ENCODE results near the gene DHDH. TPM values are rescaled to one million over a fixed set of nuclear protein-coding genes. Genes with fewer than 3 reads are reported as not detected.
"Not testable (repeated sequence)": the region's sequence is repeated elsewhere in the genome, so short reads cannot be mapped to it uniquely, and the experiment has no call there.

DHDH gene
- total and polyA plus RNA-seq, 3 experiments from 2014 or later: 0.31 to 0.53 (median 0.42) TPM

DNA sequence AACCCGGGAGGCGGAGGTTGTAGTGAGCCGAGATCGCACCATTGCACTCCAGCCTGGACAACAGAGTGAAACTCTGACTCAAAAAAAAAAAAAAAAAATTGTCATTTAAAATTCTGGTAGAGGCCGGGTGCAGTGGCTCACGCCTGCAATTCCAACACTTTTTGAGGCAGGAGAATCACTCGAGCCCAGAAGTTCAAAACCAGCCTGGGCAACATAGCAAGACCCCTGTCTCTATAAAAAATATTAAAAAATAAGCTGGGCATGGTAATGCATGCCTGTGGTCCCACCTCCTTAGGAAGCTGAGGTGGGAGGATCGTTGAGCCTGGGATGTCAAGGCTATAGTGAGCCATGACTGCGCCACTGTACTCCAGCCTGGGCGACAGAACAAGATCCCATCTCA lies 27.2 kb upstream of the DHDH start:
- H3K9me3 Mint-ChIP-seq: no peaks in the 10 kb centered on the region
- no peak overlapping the region for H3K4me3 Mint-ChIP-seq
- H3K36me3 ChIP-seq (ENCODE audit: insufficient read depth, low read length): peaks cover 25% of the 10 kb centered on the region
- CTCF ChIA-PET: no interaction called here
- peaks cover 11% of the 10 kb centered on the region for H3K4me1 ChIP-seq (ENCODE audit: insufficient read depth, low read length)
- H3K4me3 ChIP-seq (ENCODE audit: low read length): no peak overlapping the region
- H3K27ac Mint-ChIP-seq: no peak overlapping the region
- peaks cover 8 to 16% (median 10%) of the 10 kb centered on the region in 3 donors for H3K4me1 Mint-ChIP-seq
- no peak overlapping the region for H3K27ac ChIP-seq (ENCODE audit: low read depth, low read length)
- H3K27me3 Mint-ChIP-seq: no peaks in the 10 kb centered on the region
- H3K36me3 Mint-ChIP-seq: peaks cover 0 to 64% (median 14%) of the 10 kb centered on the region in 3 donors
- DNase-seq: no peak
- POLR2A ChIA-PET: no interaction called here
- H3K27me3 ChIP-seq (ENCODE audit: insufficient read depth, low read length, poor library complexity, severe bottlenecking): no peaks in the 10 kb centered on the region
- no peaks in the 10 kb centered on the region for H3K9me3 ChIP-seq (ENCODE audit: low read length)

DNA sequence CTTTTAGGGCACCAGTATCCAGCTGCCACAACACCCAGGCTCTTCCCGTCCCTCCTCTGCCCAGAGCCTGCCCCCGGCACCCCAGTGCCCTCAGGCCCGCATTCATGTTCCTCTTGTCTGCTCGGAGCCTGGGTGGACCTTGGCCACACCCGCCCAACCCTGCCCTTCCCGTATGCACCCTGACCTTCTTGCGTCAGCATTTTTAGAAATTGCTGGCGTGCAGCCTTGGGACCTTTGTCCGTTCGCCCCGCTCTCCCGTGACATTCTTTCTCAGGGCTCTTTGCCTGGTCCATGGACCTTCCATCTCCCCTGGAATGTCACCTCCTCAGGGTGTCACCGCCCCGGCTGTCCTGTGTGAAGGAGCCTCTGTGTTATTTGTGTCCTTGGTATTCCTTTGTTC lies 25.8 kb upstream of the DHDH start:
- Mint-ChIP-seq H3K27ac (peak overlapping the region in 1 of 8 donors; percentile 76), H3K4me1 (peaks cover under 1 to 5% (median 3%) of the 10 kb centered on the region in 3 donors), H3K4me3 (peak overlapping the region in 1 of 7 donors; percentile 19), H3K9me3 (peaks cover 0 to under 1% (median 0%) of the 10 kb centered on the region in 5 donors), H3K27me3 (no peaks in the 10 kb centered on the region), H3K36me3 (peaks cover 0 to 70% (median 19%) of the 10 kb centered on the region in 3 donors)
- Histone ChIP-seq H3K36me3 (ENCODE audit: insufficient read depth, low read length) (peaks cover 35% of the 10 kb centered on the region), H3K27me3 (ENCODE audit: insufficient read depth, low read length, poor library complexity, severe bottlenecking) (no peaks in the 10 kb centered on the region), H3K4me1 (ENCODE audit: insufficient read depth, low read length) (peaks cover under 1% of the 10 kb centered on the region), H3K27ac (ENCODE audit: low read depth, low read length) (no peak overlapping the region), H3K9me3 (ENCODE audit: low read length) (no peaks in the 10 kb centered on the region), H3K4me3 (ENCODE audit: low read length) (no peak overlapping the region)
- DNase-seq: no peak
- CTCF ChIA-PET: no interaction called here
- POLR2A ChIA-PET: no interaction called here

- peaks cover 3 to 80% (median 26%) of the 10 kb centered on the region in 3 donors for H3K36me3 Mint-ChIP-seq
- not testable (repeated sequence) for H3K4me3 ChIP-seq (ENCODE audit: low read length); DNase-seq; H3K27me3 ChIP-seq (ENCODE audit: insufficient read depth, low read length, poor library complexity, severe bottlenecking); H3K9me3 Mint-ChIP-seq; H3K4me1 ChIP-seq (ENCODE audit: insufficient read depth, low read length); H3K27ac Mint-ChIP-seq; H3K27ac ChIP-seq (ENCODE audit: low read depth, low read length); H3K4me3 Mint-ChIP-seq; H3K4me1 Mint-ChIP-seq; H3K9me3 ChIP-seq (ENCODE audit: low read length); H3K27me3 Mint-ChIP-seq
- ChIA-PET POLR2A (interaction anchor here (0.6 kb wide), 1 partner anchor 58 kb away, joined by 7 read pairs; no protein-coding TSS in a partner anchor), CTCF (interaction anchor here (0.7 kb wide), 1 partner anchor 871 kb away, joined by 3 read pairs; no protein-coding TSS in a partner anchor)
- H3K36me3 ChIP-seq (ENCODE audit: insufficient read depth, low read length): peaks cover 51% of the 10 kb centered on the region
These were observed 23.9 kb upstream of the DHDH start for GRCh38 chr19:48909424-48910077.

GRCh38 chr19:48910803-48911202 lies 22.7 kb upstream of the DHDH start:
- Histone ChIP-seq H3K4me1 (ENCODE audit: insufficient read depth, low read length) (no peaks in the 10 kb centered on the region), H3K4me3 (ENCODE audit: low read length) (no peak overlapping the region), H3K9me3 (ENCODE audit: low read length) (no peaks in the 10 kb centered on the region), H3K27ac (ENCODE audit: low read depth, low read length) (no peak overlapping the region), H3K36me3 (ENCODE audit: insufficient read depth, low read length) (peaks cover 41% of the 10 kb centered on the region), H3K27me3 (ENCODE audit: insufficient read depth, low read length, poor library complexity, severe bottlenecking) (no peaks in the 10 kb centered on the region)
- no peak overlapping the region for H3K4me3 Mint-ChIP-seq
- H3K4me1 Mint-ChIP-seq: peaks cover 0 to 2% (median 0%) of the 10 kb centered on the region in 3 donors
- DNase-seq: no peak
- H3K9me3 Mint-ChIP-seq: peaks cover 0 to 2% (median 0%) of the 10 kb centered on the region in 5 donors
- no peak overlapping the region for H3K27ac Mint-ChIP-seq
- H3K36me3 Mint-ChIP-seq: peaks cover 5 to 75% (median 26%) of the 10 kb centered on the region in 3 donors
- no peaks in the 10 kb centered on the region for H3K27me3 Mint-ChIP-seq
- CTCF ChIA-PET: interaction anchor here (1.3 kb wide), 1 partner anchor 33 kb away, joined by 4 read pairs; no protein-coding TSS in a partner anchor
- POLR2A ChIA-PET: interaction anchor here (0.9 kb wide), 1 partner anchor 60 kb away, joined by 9 read pairs; no protein-coding TSS in a partner anchor

GRCh38 chr19:48913114-48913889 lies 20.2 kb upstream of the DHDH start:
- ChIA-PET CTCF (interaction anchor here (1.2 kb wide), 1 partner anchor 39 kb away, joined by 3 read pairs; no protein-coding TSS in a partner anchor), POLR2A (interaction anchor here (1.2 kb wide), 1 partner anchor 13 kb away, joined by 4 read pairs; the partner anchor contains the start of gene NUCB1)
- H3K36me3 ChIP-seq (ENCODE audit: insufficient read depth, low read length): peaks cover 42% of the 10 kb centered on the region

GRCh38 chr19:48914181-48914580 lies 19.3 kb upstream of the DHDH start:
- H3K9me3 ChIP-seq (ENCODE audit: low read length): no peaks in the 10 kb centered on the region
- Mint-ChIP-seq H3K4me3 (no peak overlapping the region), H3K36me3 (peaks cover 8 to 72% (median 23%) of the 10 kb centered on the region in 3 donors), H3K27me3 (no peaks in the 10 kb centered on the region), H3K27ac (peak overlapping the region in 1 of 8 donors; percentile 49), H3K4me1 (no peaks in the 10 kb centered on the region), H3K9me3 (peaks cover 0 to 2% (median 0%) of the 10 kb centered on the region in 5 donors)
- ChIA-PET CTCF (interaction anchor here (1.2 kb wide), 1 partner anchor 40 kb away, joined by 3 read pairs; no protein-coding TSS in a partner anchor), POLR2A (no interaction called here)
- no peaks in the 10 kb centered on the region for H3K4me1 ChIP-seq (ENCODE audit: insufficient read depth, low read length)
- H3K4me3 ChIP-seq (ENCODE audit: low read length): no peak overlapping the region
- H3K36me3 ChIP-seq (ENCODE audit: insufficient read depth, low read length): peaks cover 45% of the 10 kb centered on the region
- H3K27ac ChIP-seq (ENCODE audit: low read depth, low read length): no peak overlapping the region
- no peaks in the 10 kb centered on the region for H3K27me3 ChIP-seq (ENCODE audit: insufficient read depth, low read length, poor library complexity, severe bottlenecking)
- DNase-seq: no peak

More at GRCh38 chr19:48913114-48913889, 20.2 kb upstream of the DHDH start:
- Mint-ChIP-seq H3K9me3 (peaks cover 0 to 2% (median 0%) of the 10 kb centered on the region in 5 donors), H3K27ac (peak overlapping the region in 1 of 8 donors; percentile 92), H3K36me3 (peaks cover 8 to 70% (median 23%) of the 10 kb centered on the region in 3 donors), H3K27me3 (no peaks in the 10 kb centered on the region), H3K4me3 (no peak overlapping the region), H3K4me1 (no peaks in the 10 kb centered on the region)
- Histone ChIP-seq H3K4me3 (ENCODE audit: low read length) (no peak overlapping the region), H3K4me1 (ENCODE audit: insufficient read depth, low read length) (no peaks in the 10 kb centered on the region), H3K27me3 (ENCODE audit: insufficient read depth, low read length, poor library complexity, severe bottlenecking) (no peaks in the 10 kb centered on the region), H3K9me3 (ENCODE audit: low read length) (no peaks in the 10 kb centered on the region), H3K27ac (ENCODE audit: low read depth, low read length) (no peak overlapping the region)
- DNase-seq: peak in 1 of 5 donors; percentile 31

GRCh38 chr19:48915757-48916156 lies 17.7 kb upstream of the DHDH start:
- ChIA-PET POLR2A (no interaction called here), CTCF (interaction anchor here (1.1 kb wide), 1 partner anchor 78 kb away, joined by 3 read pairs; the partner anchor contains the start of gene RUVBL2)
- Histone ChIP-seq H3K4me1 (ENCODE audit: insufficient read depth, low read length) (no peaks in the 10 kb centered on the region), H3K9me3 (ENCODE audit: low read length) (no peaks in the 10 kb centered on the region), H3K4me3 (ENCODE audit: low read length) (no peak overlapping the region), H3K36me3 (ENCODE audit: insufficient read depth, low read length) (peaks cover 41% of the 10 kb centered on the region), H3K27me3 (ENCODE audit: insufficient read depth, low read length, poor library complexity, severe bottlenecking) (no peaks in the 10 kb centered on the region), H3K27ac (ENCODE audit: low read depth, low read length) (no peak overlapping the region)
- Mint-ChIP-seq H3K4me3 (no peak overlapping the region), H3K27ac (peak overlapping the region in 1 of 8 donors; percentile 13), H3K27me3 (no peaks in the 10 kb centered on the region), H3K9me3 (peaks cover 0 to 2% (median 0%) of the 10 kb centered on the region in 5 donors), H3K4me1 (no peaks in the 10 kb centered on the region), H3K36me3 (peaks cover 8 to 67% (median 23%) of the 10 kb centered on the region in 3 donors)
- DNase-seq: no peak

All from CD8-positive, alpha-beta memory T cell (primary cell).